ENCODE measurements around the gene MNT. TPM values are rescaled to one million over a fixed set of nuclear protein-coding genes. Genes with fewer than 3 reads are reported as not detected.

The MNT gene
- total and polyA plus RNA-seq, 2 of the 8 experiments (the other 6 are each of a cell fraction or from before 2014, with no cell fraction given): 5.0 to 17.3 TPM

GRCh38 chr17:2421315-2422147, 20.7 kb upstream of the MNT start:
- peaks cover 6 to 22% (median 14%) of the 10 kb centered on the region in 4 experiments; a peak in 6 of 8 replicates for H3K36me3 ChIP-seq (ENCODE audit: control insufficient read depth in 2 of 4, insufficient read depth in 4 of 4, low read length in 3 of 4)
- 94% methylated on average over 27 of the region's 27 CpGs; no CpG with 5 or more reads in 1 of the 2 experiments for WGBS, 2 experiments (ENCODE audit: extremely low coverage in 1 of 2, insufficient coverage in 1 of 2, insufficient read length in 1 of 2, insufficient replicate concordance in 2 of 2, low coverage in 1 of 2, low lambda C conversion rate in 2 of 2, missing lambda C conversion rate in 1 of 2)
- H3K18ac ChIP-seq (ENCODE audit: extremely low read depth, low read length): no peak overlapping the region

More at GRCh38 chr17:2421315-2422147, 20.7 kb upstream of the MNT start:
- H3K79me2 ChIP-seq (ENCODE audit: control insufficient read depth in 1 of 2, insufficient read depth in 2 of 2, low read length in 2 of 2): no peaks in the 10 kb centered on the region
- H3K4me2 ChIP-seq (ENCODE audit: insufficient read depth in 1 of 2, low read depth in 2 of 2, low read length in 2 of 2): no peak overlapping the region
- no peak overlapping the region for H2BK120ac ChIP-seq (replicated peaks; ENCODE audit: low read depth, low read length)
- H2BK5ac ChIP-seq (ENCODE audit: low read depth, low read length): peak overlapping the region; percentile 12; the same call in 1 of the 2 replicates
- H3K27ac ChIP-seq (ENCODE audit: low read depth, low read length): no peak overlapping the region
- H3K56ac ChIP-seq (replicated peaks; ENCODE audit: insufficient read length, low read depth, low read length): no peak overlapping the region
- H4K5ac ChIP-seq (ENCODE audit: insufficient read length, low read depth, low read length): no peak overlapping the region
- H3K4me1 ChIP-seq (replicated peaks in 1 of 4; ENCODE audit: control insufficient read depth in 3 of 4, insufficient read depth in 4 of 4, low read length in 3 of 4): no peaks in the 10 kb centered on the region
- no peak overlapping the region for H3K23ac ChIP-seq (ENCODE audit: insufficient read length)
- FAIRE-seq (no peak), DNase-seq (ENCODE audit: low read depth in 1 of 2, low spot score in 2 of 2) (no peak)
- no peak overlapping the region for H3K14ac ChIP-seq (ENCODE audit: insufficient read length)
- no peak overlapping the region for H4K91ac ChIP-seq (replicated peaks; ENCODE audit: insufficient read length, low read length)
- no peak overlapping the region for H4K8ac ChIP-seq (ENCODE audit: extremely low read depth, insufficient read depth, low read length)
- POLR2A ChIA-PET (ENCODE audit: partially characterized antibody): interaction anchor here (0.5 to 0.7 kb wide), 2 partner anchors 30 to 326 kb away, joined by 3 read pairs; no protein-coding TSS in a partner anchor
- no peak overlapping the region for H2BK15ac ChIP-seq (ENCODE audit: low read length)
- H2BK20ac ChIP-seq (ENCODE audit: low read length): no peak overlapping the region
- no peaks in the 10 kb centered on the region for H3K9me3 ChIP-seq (ENCODE audit: insufficient read depth in 2 of 2, low read depth in 1 of 2, low read length in 1 of 2)
- no peak overlapping the region for H2BK12ac ChIP-seq (ENCODE audit: low read depth, low read length)
- H3K4me3 ChIP-seq (ENCODE audit: extremely low read depth in 1 of 4, insufficient read depth in 2 of 4, low read depth in 3 of 4, low read length in 4 of 4): no peak overlapping the region
- H3K79me1 ChIP-seq (ENCODE audit: low read depth, low read length): peaks cover 3% of the 10 kb centered on the region; the same call in 1 of the 2 replicates
- H3K27me3 ChIP-seq (replicated peaks in 1 of 4; ENCODE audit: control insufficient read depth in 3 of 4, extremely low read depth in 1 of 4, insufficient read depth in 3 of 4, low read length in 3 of 4): no peaks in the 10 kb centered on the region
- no peak overlapping the region for H3K4ac ChIP-seq (replicated peaks; ENCODE audit: insufficient read length, low read depth, low read length)
- no peak overlapping the region for H2AK5ac ChIP-seq (ENCODE audit: low read depth, low read length)
- peaks cover 2 to 4% of the 10 kb centered on the region in 2 experiments for H4K20me1 ChIP-seq (replicated peaks in 1 of 2; ENCODE audit: control insufficient read depth in 1 of 2, insufficient read depth in 2 of 2, low read length in 2 of 2)
- H3K9ac ChIP-seq (replicated peaks in 1 of 4; ENCODE audit: extremely low read depth in 1 of 4, low read depth in 3 of 4, low read length in 3 of 4): peak overlapping the region in 1 of 4 experiments; percentile 25; a peak in 1 of 7 replicates
- CTCF ChIA-PET (ENCODE audit: partially characterized antibody): interaction anchor here (0.9 to 8.3 kb wide), 4 partner anchors 9 to 286 kb away, joined by 3 to 216 read pairs (median 8); no protein-coding TSS in a partner anchor
- H3K23me2 ChIP-seq (ENCODE audit: low read depth, low read length): no peaks in the 10 kb centered on the region
- peak in 2 of 3 experiments; percentile 19 to 33; a peak in 2 of 4 replicates for TF ChIP-seq CTCF (IDR thresholded peaks at IDR 0.05; ENCODE audit: control extremely low read depth in 1 of 3, insufficient read depth in 1 of 3, low read depth in 1 of 3, low read length in 3 of 3)
- no peak for TF ChIP-seq SIRT6 (IDR thresholded peaks at IDR 0.05; ENCODE audit: low read length)
- no peak for TF ChIP-seq HDAC2 (IDR thresholded peaks at IDR 0.05; ENCODE audit: borderline replicate concordance in 1 of 2, low read depth in 2 of 2, low read length in 2 of 2)
- no peak for TF ChIP-seq E2F6 (IDR thresholded peaks at IDR 0.05)
- peak; percentile 56 to 61 for TF ChIP-seq RAD21 (IDR thresholded peaks at IDR 0.05 in 1 of 2, conservative IDR thresholded peaks at IDR 0.05 in 1 of 2; ENCODE audit: low read depth in 2 of 2, low read length in 2 of 2)
- TF ChIP-seq PHF8 (conservative IDR thresholded peaks at IDR 0.05; ENCODE audit: low read depth, low read length): no peak
- TF ChIP-seq TCF12 (IDR thresholded peaks at IDR 0.05; ENCODE audit: low read depth, low read length): no peak
- H2AFZ ChIP-seq (ENCODE audit: low read length): no peak overlapping the region
